Endodermal cell (in vitro differentiated cells): ENCODE measurements around the gene CPHXL2. TPM values are rescaled to one million over a fixed set of nuclear protein-coding genes. Genes with fewer than 3 reads are reported as not detected.

Experiments used
- DNase-seq: peaks from one replicate; pipeline ENCODE4 v3.0.0-alpha.2; 2017
- H3K27ac ChIP-seq: 2 replicates; pipeline ENCODE4 v1.5.1; 2013; ENCODE audit warnings: mild to moderate bottlenecking, low read depth, low read length, moderate library complexity
- H3K27me3 ChIP-seq: 2 replicates; pipeline ENCODE4 v1.6.1; 2013; ENCODE audit warnings: mild to moderate bottlenecking, low read length, moderate library complexity; ENCODE audit not compliant: insufficient read depth, control insufficient read depth, poor library complexity, severe bottlenecking
- H3K36me3 ChIP-seq: 2 replicates; pipeline ENCODE4 v1.7.0; 2013; ENCODE audit warnings: mild to moderate bottlenecking, low read length, moderate library complexity; ENCODE audit not compliant: control insufficient read depth, insufficient read depth
- H3K4me1 ChIP-seq: one replicate; pipeline ENCODE4 v1.7.0; 2013; ENCODE audit warnings: low read length; ENCODE audit not compliant: control insufficient read depth, insufficient read depth
- H3K4me3 ChIP-seq: 2 replicates; pipeline ENCODE4 v1.5.1; 2013; ENCODE audit warnings: mild to moderate bottlenecking, low read length, moderate library complexity
- H3K9ac ChIP-seq: 2 replicates; pipeline ENCODE4 v1.6.1; 2013; ENCODE audit warnings: mild to moderate bottlenecking, low read length, moderate library complexity; ENCODE audit not compliant: poor library complexity, severe bottlenecking; ENCODE audit errors: extremely low read depth
- H3K9me3 ChIP-seq: 2 replicates; pipeline ENCODE4 v1.6.1; 2013; ENCODE audit warnings: mild to moderate bottlenecking, low read length, moderate library complexity; ENCODE audit not compliant: control insufficient read depth
- H3K27ac Mint-ChIP-seq: 2 replicates; pipeline ENCODE4 v1.8.0; 2020; ENCODE audit warnings: mixed read lengths
- H3K27me3 Mint-ChIP-seq: 2 replicates; pipeline ENCODE4 v1.8.0; 2021; ENCODE audit warnings: mild to moderate bottlenecking, mixed read lengths; ENCODE audit not compliant: insufficient read depth
- H3K36me3 Mint-ChIP-seq: 2 replicates; pipeline ENCODE4 v1.8.0; 2020; ENCODE audit warnings: low read depth, mixed read lengths
- H3K4me1 Mint-ChIP-seq: 2 replicates; pipeline ENCODE4 v1.8.0; 2020; ENCODE audit warnings: mixed read lengths
- H3K4me3 Mint-ChIP-seq: 2 replicates; pipeline ENCODE4 v1.8.0; 2020; ENCODE audit warnings: mild to moderate bottlenecking, moderate library complexity, mixed read lengths
- H3K9me3 Mint-ChIP-seq: 2 replicates; pipeline ENCODE4 v1.8.0; 2020; ENCODE audit warnings: mild to moderate bottlenecking, mixed read lengths
- WGBS, 2 experiments: methylation state at CpG; one replicate each; pipeline versions ENCODE4 v1.1.5 to v1.1.7; 2013; ENCODE audit warnings: missing lambda C conversion rate in 2 of 2, mixed read lengths in 1 of 2; ENCODE audit not compliant: insufficient coverage in 1 of 2, insufficient read length in 1 of 2; 5-methylcytosine and 5-hydroxymethylcytosine counted together
- total RNA-seq, 2 donors: library from RNA; stranded (reverse); fragmentation: NEBNext Ultra II Directional in 1 of 2; extraction: Animal tissue kit (Norgen Biotek cat#: 25700) in 1 of 2; gene quantifications; 2 replicates in 1 of 2; 3 replicates in 1 of 2; pipeline ENCODE4 v1.2.1, GENCODE V29; 2021
- TF ChIP-seq, protein P1 (sequence below): fragments of 200-600 bp; sonication (generic); conservative IDR thresholded peaks from 2 replicates; pipeline ENCODE4 v1.5.0; 2021; ENCODE audit warnings: antibody characterized with exemption, mild to moderate bottlenecking

Gene CPHXL2
- total RNA-seq, 2 donors from 2014 or later, result not detected

DNA sequence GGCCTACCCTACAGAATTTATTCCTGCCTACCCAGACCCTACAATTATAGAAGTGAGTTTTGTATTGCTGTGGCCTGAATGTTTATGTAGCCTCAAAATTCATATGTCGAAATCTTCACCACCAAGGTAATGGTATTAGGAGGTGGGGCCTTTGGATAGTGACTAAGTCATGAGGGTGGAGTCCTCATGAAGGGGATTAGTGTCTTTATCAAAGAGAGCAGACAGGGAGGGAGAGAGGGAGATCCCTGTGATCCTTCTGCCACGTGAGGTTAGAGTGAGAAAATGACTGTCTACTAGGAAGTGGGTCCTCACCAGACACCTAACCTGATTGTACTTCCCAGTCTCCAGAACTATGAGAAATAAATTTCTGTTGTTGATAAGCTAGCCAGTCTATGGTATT is 25.4 kb upstream of the CPHXL2 start:
- Mint-ChIP-seq H3K27me3 (peaks cover 8% of the 10 kb centered on the region), H3K36me3 (no peaks in the 10 kb centered on the region), H3K4me1 (peaks cover 4% of the 10 kb centered on the region), H3K4me3 (no peak overlapping the region), H3K9me3 (peaks cover 15% of the 10 kb centered on the region), H3K27ac (no peak overlapping the region)
- Histone ChIP-seq H3K9ac (no peak overlapping the region), H3K27ac (no peak overlapping the region), H3K27me3 (no peaks in the 10 kb centered on the region), H3K36me3 (no peaks in the 10 kb centered on the region), H3K4me1 (no peaks in the 10 kb centered on the region), H3K4me3 (no peak overlapping the region), H3K9me3 (peaks cover 10% of the 10 kb centered on the region)
- TF ChIP-seq, protein P1, sequence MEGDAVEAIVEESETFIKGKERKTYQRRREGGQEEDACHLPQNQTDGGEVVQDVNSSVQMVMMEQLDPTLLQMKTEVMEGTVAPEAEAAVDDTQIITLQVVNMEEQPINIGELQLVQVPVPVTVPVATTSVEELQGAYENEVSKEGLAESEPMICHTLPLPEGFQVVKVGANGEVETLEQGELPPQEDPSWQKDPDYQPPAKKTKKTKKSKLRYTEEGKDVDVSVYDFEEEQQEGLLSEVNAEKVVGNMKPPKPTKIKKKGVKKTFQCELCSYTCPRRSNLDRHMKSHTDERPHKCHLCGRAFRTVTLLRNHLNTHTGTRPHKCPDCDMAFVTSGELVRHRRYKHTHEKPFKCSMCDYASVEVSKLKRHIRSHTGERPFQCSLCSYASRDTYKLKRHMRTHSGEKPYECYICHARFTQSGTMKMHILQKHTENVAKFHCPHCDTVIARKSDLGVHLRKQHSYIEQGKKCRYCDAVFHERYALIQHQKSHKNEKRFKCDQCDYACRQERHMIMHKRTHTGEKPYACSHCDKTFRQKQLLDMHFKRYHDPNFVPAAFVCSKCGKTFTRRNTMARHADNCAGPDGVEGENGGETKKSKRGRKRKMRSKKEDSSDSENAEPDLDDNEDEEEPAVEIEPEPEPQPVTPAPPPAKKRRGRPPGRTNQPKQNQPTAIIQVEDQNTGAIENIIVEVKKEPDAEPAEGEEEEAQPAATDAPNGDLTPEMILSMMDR, result no peak
- no peak for DNase-seq
- 72 to 75% methylated on average over 2 of the region's 2 CpGs for WGBS, 2 experiments

DNA sequence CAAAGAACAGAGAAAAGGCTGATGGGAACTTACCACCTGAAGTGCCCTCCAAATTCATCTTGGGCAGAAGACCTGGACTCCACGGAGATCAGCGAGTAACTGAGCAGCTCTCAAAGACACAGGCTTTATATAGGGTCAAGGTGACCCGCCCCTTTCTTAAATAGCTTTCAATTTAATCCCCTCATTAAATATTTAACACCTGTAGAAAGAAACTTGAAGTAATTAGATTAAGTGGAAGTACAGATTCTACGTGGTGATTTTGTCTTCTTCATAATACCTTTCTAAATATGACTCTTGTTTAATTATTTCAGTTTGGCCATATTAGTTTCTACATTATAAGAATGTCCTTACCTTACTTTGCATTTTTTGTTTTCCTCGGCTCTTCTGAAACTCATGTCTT is 24.6 kb upstream of the CPHXL2 start, which contains the start of gene DUXB:
DUXB (minus strand) TSS at position 101 of the 400 bp plus-strand sequence; CDS start at position 58, 43 bp downstream.
- Mint-ChIP-seq H3K36me3 (no peaks in the 10 kb centered on the region), H3K27ac (no peak within 1 kb of the TSS), H3K4me3 (no peak within 1 kb of the TSS), H3K9me3 (peaks cover 15% of the 10 kb centered on the region), H3K4me1 (peaks cover 4% of the 10 kb centered on the region), H3K27me3 (peaks cover 4% of the 10 kb centered on the region)
- WGBS, 2 experiments, result 92 to 100% methylated on average over 1 to 4 of the region's 5 CpGs
- Histone ChIP-seq H3K27me3 (no peaks in the 10 kb centered on the region), H3K4me1 (no peaks in the 10 kb centered on the region), H3K36me3 (no peaks in the 10 kb centered on the region), H3K4me3 (no peak within 1 kb of the TSS), H3K9me3 (peaks cover 10% of the 10 kb centered on the region), H3K9ac (no peak within 1 kb of the TSS), H3K27ac (no peak within 1 kb of the TSS)
- no peak for DNase-seq
- TF ChIP-seq, protein P1, result no peak

DNA sequence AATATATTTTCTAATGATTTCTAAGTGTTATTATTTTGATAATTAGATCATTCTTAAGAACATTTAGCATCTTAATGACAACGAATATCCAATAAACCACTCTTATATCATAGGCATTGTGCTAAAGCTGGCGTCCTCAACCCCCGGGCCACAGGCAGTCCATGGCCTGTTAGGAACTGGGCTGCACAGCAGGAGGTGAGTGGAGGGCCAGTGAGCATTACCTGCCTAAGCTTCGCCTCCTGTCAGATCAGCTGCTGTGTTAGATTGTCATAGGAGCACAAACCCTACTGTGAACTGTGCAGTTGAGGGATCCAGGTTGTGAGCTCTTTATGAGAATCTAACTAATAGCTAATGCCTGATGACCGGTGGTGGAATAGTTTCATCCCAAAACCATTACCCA is 20.8 kb upstream of the CPHXL2 start:
- H3K27ac Mint-ChIP-seq, result no peak overlapping the region
- peaks cover 2% of the 10 kb centered on the region for H3K9me3 Mint-ChIP-seq
- no peak for DNase-seq
- H3K9ac ChIP-seq, result no peak overlapping the region
- no peaks in the 10 kb centered on the region for H3K36me3 ChIP-seq
- H3K4me3 Mint-ChIP-seq, result no peak overlapping the region
- H3K4me3 ChIP-seq, result no peak overlapping the region
- TF ChIP-seq, protein P1, result no peak
- peaks cover 4% of the 10 kb centered on the region for H3K27me3 Mint-ChIP-seq
- no peaks in the 10 kb centered on the region for H3K27me3 ChIP-seq
- no peaks in the 10 kb centered on the region for H3K36me3 Mint-ChIP-seq
- peaks cover 4% of the 10 kb centered on the region for H3K4me1 Mint-ChIP-seq
- H3K4me1 ChIP-seq, result no peaks in the 10 kb centered on the region
- WGBS, 2 experiments, result 90% methylated on average over 3 to 5 of the region's 5 CpGs
- no peak overlapping the region for H3K27ac ChIP-seq
- H3K9me3 ChIP-seq, result no peaks in the 10 kb centered on the region
